Hepatocyte (in vitro differentiated cells): ENCODE results near the gene CMIP.

Source experiments
- CTCF ChIP-seq: fragments of 200-600 bp; sonication (generic); IDR thresholded peaks from 2 replicates; pipeline ENCODE4 v1.5.1; 2016; ENCODE audit warnings: antibody characterized with exemption, mild to moderate bottlenecking; ENCODE audit not compliant: poor library complexity
- EZH2 ChIP-seq: fragments of 200-600 bp; sonication (generic); IDR thresholded peaks from 2 replicates; pipeline ENCODE4 v1.6.1; 2016; ENCODE audit warnings: antibody characterized with exemption, mild to moderate bottlenecking, borderline replicate concordance

- TF ChIP-seq EZH2 (no peak), CTCF (no peak)
These were observed 156.4 kb downstream of the CMIP start for GRCh38 chr16:81601008-81601428.
